ENCODE results near the gene SOS1.

DNA sequence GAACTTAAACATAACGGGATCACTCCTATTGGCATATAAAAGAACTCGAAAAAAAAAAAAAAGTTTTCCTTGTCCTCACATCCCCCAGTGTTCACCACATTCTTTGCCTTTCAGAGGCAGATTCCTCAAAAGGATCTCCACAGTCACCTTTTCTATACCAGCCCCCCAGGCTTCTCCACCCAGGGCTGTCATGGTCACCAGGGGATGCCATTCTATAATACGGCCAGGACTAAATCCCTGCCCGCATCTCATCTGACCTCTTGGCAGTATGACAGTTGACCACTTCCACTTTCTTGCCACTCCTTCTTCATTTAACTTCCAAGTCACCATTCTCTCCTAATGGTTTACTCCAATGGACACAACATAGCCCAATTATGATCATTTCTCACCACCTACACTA is 29.3 kb downstream of the SOS1 start:
- TF ChIP-seq, protein P1, sequence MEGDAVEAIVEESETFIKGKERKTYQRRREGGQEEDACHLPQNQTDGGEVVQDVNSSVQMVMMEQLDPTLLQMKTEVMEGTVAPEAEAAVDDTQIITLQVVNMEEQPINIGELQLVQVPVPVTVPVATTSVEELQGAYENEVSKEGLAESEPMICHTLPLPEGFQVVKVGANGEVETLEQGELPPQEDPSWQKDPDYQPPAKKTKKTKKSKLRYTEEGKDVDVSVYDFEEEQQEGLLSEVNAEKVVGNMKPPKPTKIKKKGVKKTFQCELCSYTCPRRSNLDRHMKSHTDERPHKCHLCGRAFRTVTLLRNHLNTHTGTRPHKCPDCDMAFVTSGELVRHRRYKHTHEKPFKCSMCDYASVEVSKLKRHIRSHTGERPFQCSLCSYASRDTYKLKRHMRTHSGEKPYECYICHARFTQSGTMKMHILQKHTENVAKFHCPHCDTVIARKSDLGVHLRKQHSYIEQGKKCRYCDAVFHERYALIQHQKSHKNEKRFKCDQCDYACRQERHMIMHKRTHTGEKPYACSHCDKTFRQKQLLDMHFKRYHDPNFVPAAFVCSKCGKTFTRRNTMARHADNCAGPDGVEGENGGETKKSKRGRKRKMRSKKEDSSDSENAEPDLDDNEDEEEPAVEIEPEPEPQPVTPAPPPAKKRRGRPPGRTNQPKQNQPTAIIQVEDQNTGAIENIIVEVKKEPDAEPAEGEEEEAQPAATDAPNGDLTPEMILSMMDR (IDR thresholded peaks at IDR 0.05), result no peak
- TF ChIP-seq POLR2A (IDR thresholded peaks at IDR 0.05), result no peak

Data from uterus (tissue), 2 donors.